NAMALWA (cell line): ENCODE results near the gene ESRRB.
A peak's percentile ranks its signal among the peaks of the same experiment; 100 is the strongest.

ENCODE experiments used
- DNase-seq: peaks from one replicate; pipeline ENCODE4 v3.0.0-alpha.2; 2015; ENCODE audit warnings: low spot score

The ESRRB gene

DNA sequence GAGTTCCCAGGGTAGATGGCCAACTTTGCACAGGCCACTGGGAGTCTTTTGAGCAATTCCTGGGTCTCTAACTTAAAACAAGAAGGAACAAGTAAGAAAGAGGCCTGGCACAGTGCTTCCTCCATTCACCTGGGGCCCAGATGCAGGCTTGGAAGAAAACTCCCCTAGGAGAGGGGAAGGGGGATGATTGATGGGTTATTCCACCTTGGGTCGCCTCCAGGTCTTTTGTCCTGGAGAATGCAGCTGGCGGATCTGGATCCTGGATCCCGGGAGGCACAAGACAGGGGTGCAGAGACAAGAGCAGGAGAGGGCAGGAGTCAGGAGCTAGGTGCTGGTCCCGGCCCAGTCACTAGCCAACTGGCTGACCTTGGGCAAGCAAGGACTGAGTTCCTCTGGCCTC, 74.5 kb downstream of the ESRRB start:
- no peak for DNase-seq

DNA sequence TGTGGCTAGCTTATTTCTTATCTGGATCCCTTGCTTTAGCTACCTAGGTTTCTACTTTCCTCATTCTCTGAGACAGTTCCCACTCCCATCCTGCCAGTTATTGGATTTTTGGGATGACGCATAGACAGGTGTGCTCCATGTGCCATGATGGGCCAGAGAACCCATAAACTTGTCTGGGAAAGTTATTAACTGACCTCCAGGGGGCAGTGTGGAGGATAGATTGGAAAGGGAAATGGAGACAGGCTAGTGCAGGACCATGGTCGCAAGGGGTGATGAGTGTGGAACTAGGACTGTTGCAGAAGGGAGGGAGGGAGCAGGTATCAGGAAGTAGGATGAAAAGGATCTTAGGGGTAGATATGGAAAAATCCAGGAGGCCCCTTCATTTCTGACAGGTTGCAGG, 80.3 kb downstream of the ESRRB start:
- DNase-seq, result peak; percentile 69

DNA sequence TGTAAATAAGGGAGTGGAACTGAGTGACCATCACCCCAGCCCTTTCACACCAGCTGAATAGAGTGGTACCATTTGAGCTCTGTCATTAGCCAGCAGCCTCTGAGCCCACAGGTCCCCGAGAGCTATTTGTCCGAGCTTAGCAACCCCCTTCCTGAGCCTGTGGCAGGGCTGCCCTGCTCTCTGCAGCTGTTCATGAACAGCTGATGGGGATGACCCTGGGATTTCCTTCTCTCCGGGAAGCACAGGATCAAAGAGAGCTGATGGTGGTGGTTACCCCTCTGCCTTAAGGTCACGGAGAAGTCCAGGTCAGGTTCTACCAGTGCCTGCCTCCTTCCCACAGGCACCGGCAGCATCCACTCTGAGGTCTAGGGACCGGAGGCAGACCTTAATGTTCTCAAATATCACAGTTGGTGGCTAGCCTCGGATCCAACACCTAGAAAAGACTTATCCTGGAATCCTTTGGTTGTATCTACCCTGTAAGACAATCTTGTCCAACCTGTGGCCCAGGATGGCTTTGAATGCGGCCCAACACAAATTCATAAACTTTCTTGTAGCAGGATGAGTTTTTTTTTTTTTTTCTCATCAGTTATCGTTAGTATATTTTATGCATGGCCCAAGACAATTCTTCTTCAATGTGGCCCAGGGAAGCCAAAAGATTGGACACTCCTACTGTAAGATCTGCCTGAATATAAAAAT, 81.1 kb downstream of the ESRRB start:
- DNase-seq, result no peak

GRCh38 chr14:76457841-76458240, 81.9 kb downstream of the ESRRB start:
- no peak for DNase-seq

- DNase-seq, result no peak
These were observed 85.9 kb downstream of the ESRRB start for GRCh38 chr14:76461886-76462285.

DNA sequence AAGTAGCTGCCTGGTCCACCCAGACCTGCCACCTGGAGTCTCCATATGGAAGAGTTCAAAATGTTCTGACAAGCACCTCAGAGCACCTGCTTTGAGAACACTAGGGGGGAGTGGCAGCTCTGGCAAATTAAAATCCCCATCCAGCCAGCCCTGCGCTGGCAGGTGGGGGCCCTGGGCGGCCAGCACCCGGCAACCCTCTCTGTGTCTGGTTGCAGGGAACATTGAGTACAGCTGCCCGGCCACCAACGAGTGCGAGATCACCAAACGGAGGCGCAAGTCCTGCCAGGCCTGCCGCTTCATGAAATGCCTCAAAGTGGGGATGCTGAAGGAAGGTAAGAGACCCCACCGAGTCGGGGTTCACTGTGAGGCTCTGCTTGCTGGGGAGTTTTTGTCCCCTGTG, 86.4 kb downstream of the ESRRB start:
- DNase-seq, result no peak

GRCh38 chr14:76463105-76463504, 87.2 kb downstream of the ESRRB start:
- DNase-seq, result no peak

DNA sequence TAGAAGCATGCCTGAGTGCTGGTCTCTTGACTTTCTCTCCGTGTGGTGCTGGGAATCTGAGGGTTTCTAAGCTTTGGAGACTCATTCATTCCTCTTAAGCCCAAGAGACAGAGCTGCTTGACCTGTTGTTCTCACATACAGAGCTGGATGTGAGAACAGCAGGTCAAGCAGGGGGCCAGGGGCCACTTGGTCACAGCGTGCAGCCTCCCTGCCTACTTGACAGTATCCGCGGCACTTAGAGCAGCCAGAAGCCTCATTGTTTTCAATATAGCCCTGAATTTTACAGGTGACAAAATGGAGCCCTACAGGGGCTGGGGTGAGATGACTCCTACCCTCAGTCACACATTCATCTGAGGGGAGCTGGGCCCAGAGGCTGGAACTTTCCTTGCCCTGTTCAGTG, 88.9 kb downstream of the ESRRB start:
- no peak for DNase-seq

DNA sequence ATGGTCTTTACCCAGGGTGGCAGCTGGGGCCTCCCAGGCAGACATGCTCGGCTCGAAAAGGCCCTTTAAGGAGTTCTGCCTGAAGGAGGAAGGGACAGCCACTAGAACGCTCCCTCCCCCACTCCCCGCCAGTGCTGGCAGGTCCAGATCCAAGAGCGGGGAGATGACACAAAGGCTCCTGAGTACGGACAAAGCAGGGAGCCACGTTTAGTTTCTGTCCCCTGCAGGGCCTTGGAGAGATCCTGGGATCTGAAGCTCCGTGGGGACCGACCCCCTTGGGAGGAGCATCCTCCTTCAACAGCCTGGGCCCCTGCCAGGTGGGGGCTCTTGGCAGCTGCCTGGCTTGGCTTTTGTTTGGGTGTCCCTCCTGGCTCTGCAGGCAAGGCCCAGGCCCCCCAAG, 89.7 kb downstream of the ESRRB start:
- no peak for DNase-seq

- DNase-seq, result no peak
These were observed 91.8 kb downstream of the ESRRB start for GRCh38 chr14:76467711-76468155.

- DNase-seq, result no peak
These were observed 96.3 kb downstream of the ESRRB start for GRCh38 chr14:76472199-76472723.

- DNase-seq, result no peak
These were observed 97.7 kb downstream of the ESRRB start for GRCh38 chr14:76473481-76474263.

DNA sequence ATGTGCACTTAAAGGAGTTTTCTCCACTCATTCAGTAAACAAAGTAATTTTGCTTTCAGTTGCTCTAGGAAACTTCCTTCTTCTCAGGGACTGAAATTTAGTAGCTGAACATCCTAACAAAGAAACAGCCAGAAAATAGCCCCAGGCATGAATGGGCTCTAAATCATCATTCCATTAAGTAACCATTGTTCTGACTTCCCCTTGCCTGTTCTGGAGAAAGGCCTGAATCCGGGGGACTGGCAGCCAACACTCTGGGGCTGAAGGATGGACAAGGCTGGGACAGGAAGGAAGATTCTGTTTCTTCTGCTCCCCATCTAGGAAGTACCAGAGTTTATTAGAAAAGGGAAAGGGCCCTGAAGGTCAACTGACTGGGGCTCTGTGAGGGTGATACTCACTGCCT, 104.5 kb downstream of the ESRRB start:
- DNase-seq, result no peak

DNA sequence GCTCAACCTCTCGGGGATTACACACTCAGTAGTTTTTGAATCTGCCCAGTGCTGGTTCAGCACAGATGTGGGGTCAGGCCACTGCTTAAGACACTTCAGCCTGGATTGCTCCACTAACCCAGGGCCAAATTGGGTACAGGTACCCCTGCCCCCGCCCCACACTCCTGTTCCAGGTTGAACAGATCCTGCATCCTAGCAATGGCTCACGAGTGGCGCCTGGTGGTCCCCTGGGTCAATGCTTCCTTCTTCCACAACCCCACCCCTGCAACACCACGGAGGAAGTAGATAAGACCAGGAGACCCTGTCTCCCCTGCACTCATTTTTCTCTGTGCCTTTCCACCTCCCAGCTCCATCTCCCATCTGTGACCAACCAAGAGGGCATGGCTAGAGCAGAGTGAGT, 108.4 kb downstream of the ESRRB start:
- no peak for DNase-seq

GRCh38 chr14:76486251-76486743, 110.4 kb downstream of the ESRRB start:
- DNase-seq, result no peak

DNA sequence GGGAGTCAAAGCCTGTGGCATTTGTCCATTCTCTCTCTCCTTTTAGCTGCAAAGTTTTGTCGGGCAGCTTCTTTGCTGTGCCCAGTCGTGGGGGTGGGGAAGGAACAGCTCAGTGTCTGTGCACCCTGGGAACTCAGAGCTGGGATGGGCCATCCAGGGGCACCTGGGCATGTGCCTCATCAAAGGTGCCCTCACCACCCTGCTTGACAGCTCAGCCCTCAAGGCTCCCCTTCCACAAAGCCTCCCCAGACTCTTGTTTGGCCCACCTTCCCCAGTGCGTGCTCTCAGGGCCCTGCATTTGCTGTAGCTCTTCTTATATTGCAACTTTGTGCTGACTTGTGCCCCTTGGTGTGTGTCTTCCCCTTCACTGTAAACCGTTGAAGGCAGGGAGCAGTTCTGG, 112.6 kb downstream of the ESRRB start:
- no peak for DNase-seq

- DNase-seq, result no peak
These were observed 113.7 kb downstream of the ESRRB start for GRCh38 chr14:76489667-76490066.

GRCh38 chr14:76490111-76490510, 114.2 kb downstream of the ESRRB start:
- DNase-seq, result no peak

GRCh38 chr14:76490735-76491134, 114.8 kb downstream of the ESRRB start:
- no peak for DNase-seq

DNA sequence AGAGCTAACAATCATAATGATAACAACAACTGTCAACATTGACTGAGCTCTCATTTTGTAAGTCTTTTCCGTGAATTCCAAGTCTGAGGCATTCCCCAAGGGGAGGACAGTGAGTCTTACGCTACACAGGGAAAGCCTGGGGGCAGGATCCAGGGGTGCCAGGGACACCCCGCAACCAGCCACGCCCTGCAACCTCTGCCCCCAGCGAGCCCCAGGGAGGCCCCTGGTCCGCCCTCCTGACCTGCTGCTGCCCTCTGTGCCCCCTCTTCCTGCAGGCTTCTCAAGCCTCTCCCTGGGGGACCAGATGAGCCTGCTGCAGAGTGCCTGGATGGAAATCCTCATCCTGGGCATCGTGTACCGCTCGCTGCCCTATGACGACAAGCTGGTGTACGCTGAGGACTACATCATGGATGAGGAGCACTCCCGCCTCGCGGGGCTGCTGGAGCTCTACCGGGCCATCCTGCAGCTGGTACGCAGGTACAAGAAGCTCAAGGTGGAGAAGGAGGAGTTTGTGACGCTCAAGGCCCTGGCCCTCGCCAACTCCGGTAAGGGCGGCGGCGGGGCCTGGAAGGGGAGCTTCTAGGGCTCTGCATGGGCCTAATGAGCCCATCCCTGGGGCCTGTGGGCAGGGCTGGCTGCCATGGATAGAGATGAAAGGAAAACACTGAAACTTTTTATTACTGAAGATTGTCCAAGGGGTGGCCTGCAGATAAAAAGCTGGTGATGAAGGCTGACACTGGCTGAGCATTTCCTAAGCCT, 115.4 kb downstream of the ESRRB start:
- no peak for DNase-seq

GRCh38 chr14:76495983-76496382, 120.0 kb downstream of the ESRRB start:
- no peak for DNase-seq

DNA sequence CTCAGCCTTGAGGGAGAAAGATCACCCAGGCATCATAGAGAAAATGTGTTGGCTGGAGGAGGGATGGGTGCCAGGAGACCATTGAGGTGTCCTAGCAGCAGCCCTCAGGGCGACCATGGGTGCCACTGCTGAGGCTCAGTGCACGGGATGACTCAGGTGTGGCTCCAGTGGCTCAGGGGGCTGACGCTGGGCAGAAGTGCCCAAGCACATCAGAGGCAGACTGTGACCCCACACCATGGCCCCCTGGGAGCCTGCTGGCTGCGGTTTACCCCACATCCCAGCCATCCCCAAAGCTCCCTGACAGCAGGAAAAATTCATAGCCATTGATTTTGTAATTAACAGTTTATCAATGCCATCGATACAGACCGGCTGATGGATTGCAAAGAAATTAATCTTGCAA, 120.7 kb downstream of the ESRRB start:
- DNase-seq, result no peak
